ENCODE data around the gene LRR1. TPM values are rescaled to one million over a fixed set of nuclear protein-coding genes. Genes with fewer than 3 reads are reported as not detected.

Gene LRR1
- total and polyA plus RNA-seq, 11 donors: 2.1 to 39.6 (median 7.1) TPM

- no peak for TF ChIP-seq CTCF (IDR thresholded peaks at IDR 0.05)
- TF ChIP-seq POLR2A (IDR thresholded peaks at IDR 0.05): no peak
- DNase-seq (no peak), ATAC-seq (no peak)
- H3K27me3 ChIP-seq: no peaks in the 10 kb centered on the region
- peaks cover 0 to 31% (median 15%) of the 10 kb centered on the region in 9 donors for H3K36me3 ChIP-seq
- H3K9me3 ChIP-seq: no peaks in the 10 kb centered on the region
- no peak overlapping the region for H3K4me3 ChIP-seq
- H3K27ac ChIP-seq: no peak overlapping the region
- peaks cover 0 to 77% (median 37%) of the 10 kb centered on the region in 12 donors for H3K4me1 ChIP-seq
- intact Hi-C loops (cut with DNase I): loop anchor here in 8 of 10 donors (5.0 to 10.0 kb wide), 7 partner anchors 50 to 217 kb away; partner anchors contain the start of genes KLHDC2 (in 4 of the 8), KLHDC1 (in 2 of the 8), NEMF (in 2 of the 8) and POLE2 (in 2 of the 8)
- 89 to 95% (median 92%) methylated on average over 3 of the region's 3 CpGs for WGBS, 4 donors
Measured at GRCh38 chr14:49637534-49638078, 38.9 kb downstream of the LRR1 start.

- no peak overlapping the region for H3K4me3 ChIP-seq
- no peaks in the 10 kb centered on the region for H3K9me3 ChIP-seq
- H3K27me3 ChIP-seq: no peaks in the 10 kb centered on the region
- 89 to 96% (median 94%) methylated on average over 7 of the region's 7 CpGs for WGBS, 4 donors
- no peak for DNase-seq
- intact Hi-C loops (cut with DNase I): no loop called here
- peak overlapping the region in 5 of 12 donors; percentile 4 to 79 (median 46) for H3K27ac ChIP-seq
- TF ChIP-seq CTCF (IDR thresholded peaks at IDR 0.05) (no peak), POLR2A (IDR thresholded peaks at IDR 0.05) (no peak)
- ATAC-seq: no peak
- peaks cover 0 to 66% (median 31%) of the 10 kb centered on the region in 12 donors for H3K4me1 ChIP-seq
- peaks cover 0 to 36% (median 15%) of the 10 kb centered on the region in 9 donors for H3K36me3 ChIP-seq
Measured at GRCh38 chr14:49640540-49641417, 42.0 kb downstream of the LRR1 start.

- TF ChIP-seq CTCF (IDR thresholded peaks at IDR 0.05) (no peak), POLR2A (IDR thresholded peaks at IDR 0.05) (no peak)
- peak overlapping the region in 1 of 12 donors; percentile 9 for H3K4me3 ChIP-seq
- H3K27ac ChIP-seq: peak overlapping the region; percentile 4 to 79 (median 48)
- no peaks in the 10 kb centered on the region for H3K9me3 ChIP-seq
- ATAC-seq (peak; percentile 71 to 94 (median 83)), DNase-seq (peak in 1 of 5 donors; percentile 42)
- peaks cover 0 to 57% (median 23%) of the 10 kb centered on the region in 12 donors for H3K4me1 ChIP-seq
- H3K36me3 ChIP-seq: peaks cover 0 to 34% (median 10%) of the 10 kb centered on the region in 9 donors
- H3K27me3 ChIP-seq: no peaks in the 10 kb centered on the region
- 48 to 60% (median 54%) methylated on average over 8 of the region's 8 CpGs for WGBS, 4 donors
- intact Hi-C loops (cut with DNase I): no loop called here
Measured at GRCh38 chr14:49641697-49642129, 43.0 kb downstream of the LRR1 start.

- Histone ChIP-seq H3K4me3 (peak overlapping the region in 1 of 12 donors; percentile 9), H3K27ac (peak overlapping the region; percentile 3 to 79 (median 48)), H3K4me1 (peaks cover 0 to 52% (median 20%) of the 10 kb centered on the region in 12 donors), H3K27me3 (no peaks in the 10 kb centered on the region), H3K9me3 (no peaks in the 10 kb centered on the region), H3K36me3 (peaks cover 0 to 34% (median 9%) of the 10 kb centered on the region in 9 donors)
- ATAC-seq (peak; percentile 16 to 70 (median 50)), DNase-seq (no peak)
- intact Hi-C loops (cut with DNase I): no loop called here
- TF ChIP-seq CTCF (IDR thresholded peaks at IDR 0.05) (no peak), POLR2A (IDR thresholded peaks at IDR 0.05) (no peak)
Measured at GRCh38 chr14:49642163-49642562, 43.4 kb downstream of the LRR1 start.

All from heart left ventricle (tissue), 16 donors.